MM.1S (cell line): ENCODE data around the gene SPECC1L.
"Not testable (repeated sequence)": the region's sequence is repeated elsewhere in the genome, so short reads cannot be mapped to it uniquely, and the experiment has no call there.

Experiments
- DNase-seq: peaks from one replicate; pipeline ENCODE4 v3.0.0-alpha.2; 2015
- H2AFZ ChIP-seq: fragments of 300-600 bp; sonication (generic); 2 replicates; pipeline ENCODE4 v1.6.0; 2016; ENCODE audit warnings: antibody characterized with exemption, low read length
- H3F3A ChIP-seq: fragments of 300-600 bp; sonication (generic); 2 replicates; pipeline ENCODE4 v1.6.1; 2016; ENCODE audit warnings: mild to moderate bottlenecking, antibody characterized with exemption, low read length, moderate library complexity, mixed read lengths; ENCODE audit not compliant: insufficient read depth
- H3K27ac ChIP-seq: fragments of 300-600 bp; sonication (generic); 2 replicates; pipeline ENCODE4 v1.5.1; 2016; ENCODE audit warnings: mild to moderate bottlenecking, low read length
- H3K27me3 ChIP-seq: fragments of 300-600 bp; sonication (generic); replicated peaks from 2 replicates; pipeline ENCODE4 v1.6.0; 2016; ENCODE audit warnings: low read length; ENCODE audit not compliant: insufficient read depth
- H3K36me3 ChIP-seq: fragments of 300-600 bp; sonication (generic); replicated peaks from 2 replicates; pipeline ENCODE4 v1.6.1; 2016; ENCODE audit warnings: mild to moderate bottlenecking, low read length, mixed read lengths; ENCODE audit not compliant: insufficient read depth
- H3K4me1 ChIP-seq: fragments of 300-600 bp; sonication (generic); 2 replicates; pipeline ENCODE4 v1.6.1; 2016; ENCODE audit warnings: low read length, mixed read lengths
- H3K4me2 ChIP-seq: fragments of 300-600 bp; sonication (generic); 2 replicates; pipeline ENCODE4 v1.6.0; 2016; ENCODE audit warnings: low read depth, low read length
- H3K4me3 ChIP-seq: fragments of 300-600 bp; sonication (generic); 2 replicates; pipeline ENCODE4 v1.5.1; 2016; ENCODE audit warnings: low read length, mixed read lengths
- H3K79me2 ChIP-seq: fragments of 300-600 bp; sonication (generic); 2 replicates; pipeline ENCODE4 v1.6.1; 2016; ENCODE audit warnings: mixed run types, low read length, mixed read lengths
- H3K9ac ChIP-seq: fragments of 300-600 bp; sonication (generic); 2 replicates; pipeline ENCODE4 v1.6.1; 2016; ENCODE audit warnings: low read length, mixed read lengths
- H3K9me2 ChIP-seq: fragments of 300-600 bp; sonication (generic); replicated peaks from 2 replicates; pipeline ENCODE4 v1.6.1; 2016; ENCODE audit warnings: mild to moderate bottlenecking, low read length, mixed read lengths; ENCODE audit not compliant: insufficient read depth
- H3K9me3 ChIP-seq: fragments of 300-600 bp; sonication (generic); replicated peaks from 2 replicates; pipeline ENCODE4 v1.6.1; 2016; ENCODE audit warnings: mild to moderate bottlenecking, low read length, mixed read lengths; ENCODE audit not compliant: insufficient read depth
- H4K20me1 ChIP-seq: fragments of 300-600 bp; sonication (generic); 2 replicates; pipeline ENCODE4 v1.6.1; 2016; ENCODE audit warnings: mild to moderate bottlenecking, low read length, moderate library complexity, mixed read lengths; ENCODE audit not compliant: insufficient read depth
- TF ChIP-seq, protein P1 (sequence below): fragments of 300-600 bp; sonication (generic); IDR thresholded peaks from 2 replicates; pipeline ENCODE4 v1.5.1; 2016; ENCODE audit warnings: antibody characterized with exemption, low read length, mixed read lengths

The SPECC1L gene

DNA sequence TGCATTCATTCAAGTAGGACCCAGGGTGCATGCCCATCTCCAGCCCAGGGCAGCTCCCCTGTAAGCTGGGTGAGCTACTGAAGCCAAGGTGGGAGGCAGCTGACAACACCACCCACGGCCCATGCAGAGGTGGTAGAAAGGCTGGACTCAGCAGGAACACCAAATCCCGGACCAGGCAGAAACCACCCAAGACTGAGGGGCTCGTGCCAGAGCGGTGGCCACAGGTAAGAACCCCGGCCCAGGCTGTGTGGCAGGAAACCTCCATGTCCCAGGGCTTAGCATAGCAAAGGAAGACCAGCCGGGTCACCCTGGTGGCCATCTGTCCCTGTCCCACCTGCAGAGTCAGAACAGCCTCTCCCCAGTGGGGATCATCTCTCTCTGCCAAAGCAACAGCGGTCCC, 13.9 kb upstream of the SPECC1L start:
- not testable (repeated sequence) for H3K4me2 ChIP-seq, H3F3A ChIP-seq, H3K27ac ChIP-seq, H3K27me3 ChIP-seq, DNase-seq, H3K9me3 ChIP-seq, H4K20me1 ChIP-seq, H3K36me3 ChIP-seq, H3K9ac ChIP-seq, H3K4me1 ChIP-seq, H3K79me2 ChIP-seq, H2AFZ ChIP-seq, H3K4me3 ChIP-seq, H3K9me2 ChIP-seq

DNA sequence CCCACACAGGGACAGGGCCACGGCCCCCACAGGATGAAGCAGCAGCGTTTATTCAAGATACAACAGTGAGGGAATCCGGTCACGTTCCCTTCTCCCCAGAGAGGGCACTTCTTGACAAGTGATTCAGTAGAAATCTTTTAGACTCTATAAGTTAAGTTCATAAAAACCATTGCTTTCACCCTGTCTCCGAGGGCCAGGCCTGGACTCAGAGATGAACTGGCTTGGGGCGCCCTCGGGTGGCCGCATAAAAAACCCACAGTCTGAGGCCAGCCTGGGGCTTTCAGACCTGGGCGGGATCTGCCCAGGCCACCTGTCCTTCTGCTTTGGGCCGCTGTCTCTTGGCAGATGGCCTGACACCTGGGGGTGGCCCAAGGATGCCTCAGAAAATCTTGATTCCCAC, 11.2 kb upstream of the SPECC1L start:
- H3K27me3 ChIP-seq, H3K4me2 ChIP-seq: not testable (repeated sequence)
- peak; percentile 85 for DNase-seq

GRCh38 chr22:24262185-24262749, 8.4 kb upstream of the SPECC1L start:
- H3K4me2 ChIP-seq, H3K4me1 ChIP-seq, H2AFZ ChIP-seq, H3K9me2 ChIP-seq, H3K9me3 ChIP-seq, H3K27ac ChIP-seq, H3K36me3 ChIP-seq, H3K9ac ChIP-seq, H4K20me1 ChIP-seq, H3F3A ChIP-seq, H3K27me3 ChIP-seq, H3K4me3 ChIP-seq, DNase-seq, H3K79me2 ChIP-seq: not testable (repeated sequence)

More for the DNA sequence above, 11.2 kb upstream of the SPECC1L start:
- not testable (repeated sequence) for H3K4me3 ChIP-seq, H3K9me3 ChIP-seq, H3K36me3 ChIP-seq, H3F3A ChIP-seq, H3K4me1 ChIP-seq, H3K79me2 ChIP-seq, H3K9ac ChIP-seq, H4K20me1 ChIP-seq, H3K27ac ChIP-seq, H2AFZ ChIP-seq, H3K9me2 ChIP-seq
- TF ChIP-seq, protein P1, sequence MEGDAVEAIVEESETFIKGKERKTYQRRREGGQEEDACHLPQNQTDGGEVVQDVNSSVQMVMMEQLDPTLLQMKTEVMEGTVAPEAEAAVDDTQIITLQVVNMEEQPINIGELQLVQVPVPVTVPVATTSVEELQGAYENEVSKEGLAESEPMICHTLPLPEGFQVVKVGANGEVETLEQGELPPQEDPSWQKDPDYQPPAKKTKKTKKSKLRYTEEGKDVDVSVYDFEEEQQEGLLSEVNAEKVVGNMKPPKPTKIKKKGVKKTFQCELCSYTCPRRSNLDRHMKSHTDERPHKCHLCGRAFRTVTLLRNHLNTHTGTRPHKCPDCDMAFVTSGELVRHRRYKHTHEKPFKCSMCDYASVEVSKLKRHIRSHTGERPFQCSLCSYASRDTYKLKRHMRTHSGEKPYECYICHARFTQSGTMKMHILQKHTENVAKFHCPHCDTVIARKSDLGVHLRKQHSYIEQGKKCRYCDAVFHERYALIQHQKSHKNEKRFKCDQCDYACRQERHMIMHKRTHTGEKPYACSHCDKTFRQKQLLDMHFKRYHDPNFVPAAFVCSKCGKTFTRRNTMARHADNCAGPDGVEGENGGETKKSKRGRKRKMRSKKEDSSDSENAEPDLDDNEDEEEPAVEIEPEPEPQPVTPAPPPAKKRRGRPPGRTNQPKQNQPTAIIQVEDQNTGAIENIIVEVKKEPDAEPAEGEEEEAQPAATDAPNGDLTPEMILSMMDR = peak; percentile 40

- not testable (repeated sequence) for H4K20me1 ChIP-seq, H3K4me3 ChIP-seq, DNase-seq, H3K4me1 ChIP-seq, H3F3A ChIP-seq, H3K9me2 ChIP-seq, H3K27me3 ChIP-seq, H3K9me3 ChIP-seq, H3K27ac ChIP-seq, H3K79me2 ChIP-seq, H3K36me3 ChIP-seq, H2AFZ ChIP-seq, H3K9ac ChIP-seq, H3K4me2 ChIP-seq
Measured at GRCh38 chr22:24263479-24263878, 7.2 kb upstream of the SPECC1L start.

GRCh38 chr22:24264329-24264896, 6.2 kb upstream of the SPECC1L start:
- not testable (repeated sequence) for H3K9me2 ChIP-seq, H3K36me3 ChIP-seq, DNase-seq, H3K9me3 ChIP-seq, H3K4me1 ChIP-seq, H3K4me2 ChIP-seq, H3F3A ChIP-seq, H3K79me2 ChIP-seq, H3K27me3 ChIP-seq, H2AFZ ChIP-seq, H3K9ac ChIP-seq, H3K4me3 ChIP-seq, H3K27ac ChIP-seq, H4K20me1 ChIP-seq
